Esophagus squamous epithelium (tissue), 5 donors: ENCODE measurements around the gene FYN. TPM values are rescaled to one million over a fixed set of nuclear protein-coding genes. Genes with fewer than 3 reads are reported as not detected.

ENCODE experiments used
- DNase-seq: peaks from one replicate; lab custom pipeline; 2025; lab: John Stamatoyannopoulos, UW
- H3K27ac ChIP-seq, 4 donors: fragments of 200-600 bp; sonication (generic); one replicate each; pipeline ENCODE4 v1.5.1; 2016 to 2019; ENCODE audit warnings: mild to moderate bottlenecking in 1 of 4
- H3K27me3 ChIP-seq, 4 donors: fragments of 200-600 bp; sonication (generic); 1 replicate in 3 of 4; 2 replicates in 1 of 4; pipeline versions ENCODE4 v1.5.1 to v1.6.0; 2017 to 2021; ENCODE audit warnings: antibody characterized with exemption in 1 of 4
- H3K36me3 ChIP-seq, 3 donors: fragments of 200-600 bp; sonication (generic); one replicate each; pipeline ENCODE4 v1.5.1; 2016 to 2019
- H3K4me1 ChIP-seq, 3 donors: fragments of 200-600 bp; sonication (generic); one replicate each; pipeline ENCODE4 v1.5.1; 2017 to 2019
- H3K4me3 ChIP-seq, 4 donors: fragments of 200-600 bp; sonication (generic); 1 replicate in 3 of 4; 2 replicates in 1 of 4; pipeline ENCODE4 v1.5.1; 2016 to 2019; ENCODE audit warnings: mild to moderate bottlenecking in 2 of 4, moderate library complexity in 1 of 4
- H3K9me3 ChIP-seq, 3 donors: fragments of 200-600 bp; sonication (generic); one replicate each; pipeline ENCODE4 v1.5.1; 2016 to 2019
- POLR2A ChIP-seq, 4 donors: fragments of 450-650 bp; IDR thresholded peaks; one replicate each; pipeline ENCODE4 v1.6.1; 2017; ENCODE audit warnings: antibody characterized with exemption in 4 of 4, mild to moderate bottlenecking in 4 of 4, moderate library complexity in 3 of 4
- WGBS, 2 donors: methylation state at CpG; one replicate each; pipeline ENCODE4 v1.1.5; 2018; 5-methylcytosine and 5-hydroxymethylcytosine counted together
- intact Hi-C: fragments of 100-400 bp; cut with DNase I; formaldehyde crosslinking; loops from one replicate; pipeline ENCODE4 v1.15.0; 2022
- total RNA-seq, 4 donors: library from RNA; depleted of rRNA; stranded (reverse); fragments of >200 nt; gene quantifications; one replicate each; pipeline ENCODE4 v1.1.0, GENCODE V29; 2016
- TF ChIP-seq, protein P1 (sequence below), 6 experiments: fragments of 450-650 bp in 4 of 6; fragments of 200-600 bp in 2 of 6; sonication (generic) in 2 of 6; IDR thresholded peaks; one replicate each; pipeline ENCODE4 v1.5.1; 2016 to 2019; ENCODE audit warnings: antibody characterized with exemption in 6 of 6, mild to moderate bottlenecking in 4 of 6, moderate library complexity in 4 of 6
- donor health status: DM: yes; HTN: yes; CAD: no.

Gene FYN
- total RNA-seq, 4 donors from 2014 or later, result 11.8 to 54.6 (median 21.4) TPM

GRCh38 chr6:111871725-111872400, 1.4 kb downstream of the FYN start:
- peak overlapping the region; percentile 49 to 86 (median 66) for H3K4me3 ChIP-seq
- 15 to 18% methylated on average over 12 to 13 of the region's 13 CpGs for WGBS, 2 donors
- DNase-seq, result no peak
- H3K4me1 ChIP-seq, result peaks cover 10 to 54% (median 11%) of the 10 kb centered on the region in 3 donors
- H3K27me3 ChIP-seq, result peaks cover 0 to 42% (median 0%) of the 10 kb centered on the region in 4 donors
- H3K36me3 ChIP-seq, result no peaks in the 10 kb centered on the region
- H3K9me3 ChIP-seq, result no peaks in the 10 kb centered on the region
- intact Hi-C loops, result loop anchor here (10.0 kb wide), 1 partner anchor 123 kb away; no protein-coding TSS in a partner anchor
- no peak for TF ChIP-seq POLR2A (IDR thresholded peaks at IDR 0.05)
- TF ChIP-seq, protein P1, sequence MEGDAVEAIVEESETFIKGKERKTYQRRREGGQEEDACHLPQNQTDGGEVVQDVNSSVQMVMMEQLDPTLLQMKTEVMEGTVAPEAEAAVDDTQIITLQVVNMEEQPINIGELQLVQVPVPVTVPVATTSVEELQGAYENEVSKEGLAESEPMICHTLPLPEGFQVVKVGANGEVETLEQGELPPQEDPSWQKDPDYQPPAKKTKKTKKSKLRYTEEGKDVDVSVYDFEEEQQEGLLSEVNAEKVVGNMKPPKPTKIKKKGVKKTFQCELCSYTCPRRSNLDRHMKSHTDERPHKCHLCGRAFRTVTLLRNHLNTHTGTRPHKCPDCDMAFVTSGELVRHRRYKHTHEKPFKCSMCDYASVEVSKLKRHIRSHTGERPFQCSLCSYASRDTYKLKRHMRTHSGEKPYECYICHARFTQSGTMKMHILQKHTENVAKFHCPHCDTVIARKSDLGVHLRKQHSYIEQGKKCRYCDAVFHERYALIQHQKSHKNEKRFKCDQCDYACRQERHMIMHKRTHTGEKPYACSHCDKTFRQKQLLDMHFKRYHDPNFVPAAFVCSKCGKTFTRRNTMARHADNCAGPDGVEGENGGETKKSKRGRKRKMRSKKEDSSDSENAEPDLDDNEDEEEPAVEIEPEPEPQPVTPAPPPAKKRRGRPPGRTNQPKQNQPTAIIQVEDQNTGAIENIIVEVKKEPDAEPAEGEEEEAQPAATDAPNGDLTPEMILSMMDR (IDR thresholded peaks at IDR 0.05), result peak in 1 of 6 experiments; percentile 2
- H3K27ac ChIP-seq, result peak overlapping the region; percentile 76 to 95 (median 86)

DNA sequence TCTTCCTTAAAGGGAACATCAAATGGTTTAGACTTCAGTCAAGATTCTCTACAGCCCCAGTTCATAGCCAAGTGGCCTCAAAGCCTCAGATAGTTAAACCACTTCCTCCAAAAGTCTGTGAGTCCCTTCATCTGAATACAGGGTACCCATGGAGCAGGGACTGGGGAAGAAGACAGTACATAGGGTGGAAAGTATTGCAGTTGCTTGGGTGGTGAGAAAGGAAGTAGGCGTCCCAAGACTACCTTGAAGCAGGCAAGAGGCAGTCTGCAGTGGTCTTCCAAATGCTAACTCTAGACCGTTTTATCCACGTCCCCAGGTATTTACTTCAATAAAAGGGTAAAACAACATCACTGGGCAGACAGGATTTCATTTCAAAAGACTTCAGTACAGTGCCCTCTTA, 2.0 kb downstream of the FYN start:
- intact Hi-C loops, result loop anchor here (10.0 kb wide), 1 partner anchor 124 kb away; no protein-coding TSS in a partner anchor
- WGBS, 2 donors, result 51 to 70% methylated on average over 3 of the region's 3 CpGs
- H3K36me3 ChIP-seq, result no peaks in the 10 kb centered on the region
- no peaks in the 10 kb centered on the region for H3K9me3 ChIP-seq
- TF ChIP-seq, protein P1 (IDR thresholded peaks at IDR 0.05), result no peak
- peak in 1 of 4 donors; percentile 30 for TF ChIP-seq POLR2A (IDR thresholded peaks at IDR 0.05)
- peaks cover 10 to 57% (median 11%) of the 10 kb centered on the region in 3 donors for H3K4me1 ChIP-seq
- no peak for DNase-seq
- peaks cover 0 to 42% (median 0%) of the 10 kb centered on the region in 4 donors for H3K27me3 ChIP-seq
- H3K4me3 ChIP-seq, result peak overlapping the region; percentile 49 to 86 (median 66)
- peak overlapping the region; percentile 76 to 95 (median 86) for H3K27ac ChIP-seq

DNA sequence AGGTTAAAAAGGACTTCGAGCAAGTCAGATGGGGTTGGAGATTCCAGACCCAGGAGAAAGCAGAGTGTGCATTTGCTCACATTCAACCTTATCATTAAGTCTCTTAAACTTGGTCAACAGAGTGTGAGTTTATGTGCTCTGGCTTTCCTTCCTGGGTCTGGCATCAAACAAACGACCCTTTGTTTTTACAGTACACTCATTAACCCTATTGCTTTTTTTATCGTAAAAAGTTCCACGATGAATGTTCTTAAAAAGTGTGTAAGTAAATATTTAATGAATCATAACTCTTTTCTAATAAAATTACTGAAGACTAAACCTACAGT, 2.5 kb downstream of the FYN start:
- TF ChIP-seq, protein P1 (IDR thresholded peaks at IDR 0.05), result no peak
- TF ChIP-seq POLR2A (IDR thresholded peaks at IDR 0.05), result no peak
- intact Hi-C loops, result loop anchor here (10.0 kb wide), 1 partner anchor 124 kb away; no protein-coding TSS in a partner anchor
- H3K4me3 ChIP-seq, result peak overlapping the region in 3 of 4 donors; percentile 58 to 86 (median 73)

GRCh38 chr6:111870051-111870741, 3.1 kb downstream of the FYN start:
- Histone ChIP-seq H3K4me1 (peaks cover 10 to 66% (median 11%) of the 10 kb centered on the region in 3 donors), H3K9me3 (no peaks in the 10 kb centered on the region), H3K27ac (no peak overlapping the region), H3K27me3 (peaks cover 0 to 35% (median 0%) of the 10 kb centered on the region in 4 donors), H3K36me3 (no peaks in the 10 kb centered on the region), H3K4me3 (peak overlapping the region in 3 of 4 donors; percentile 58 to 86 (median 73))
- TF ChIP-seq, protein P1 (IDR thresholded peaks at IDR 0.05), result no peak
- DNase-seq, result no peak
- intact Hi-C loops, result loop anchor here (10.0 kb wide), 1 partner anchor 125 kb away; no protein-coding TSS in a partner anchor
- WGBS, 2 donors, result 65 to 69% methylated on average over 7 of the region's 7 CpGs

More for the DNA sequence above, 2.5 kb downstream of the FYN start:
- H3K9me3 ChIP-seq, result no peaks in the 10 kb centered on the region
- H3K4me1 ChIP-seq, result peaks cover 10 to 62% (median 11%) of the 10 kb centered on the region in 3 donors
- 40 to 60% methylated on average over 4 of the region's 4 CpGs for WGBS, 2 donors
- no peaks in the 10 kb centered on the region for H3K36me3 ChIP-seq
- H3K27ac ChIP-seq, result peak overlapping the region in 2 of 4 donors; percentile 79 to 93
- peaks cover 0 to 39% (median 0%) of the 10 kb centered on the region in 4 donors for H3K27me3 ChIP-seq
- no peak for DNase-seq
